HepG2 (cell line): ENCODE measurements around the gene AKAP8L. TPM values are rescaled to one million over a fixed set of nuclear protein-coding genes. Genes with fewer than 3 reads are reported as not detected.
A peak's percentile ranks its signal among the peaks of the same experiment; 100 is the strongest.

Experiments used
- ATAC-seq: fragments of 200-7000 bp; cut with Tn5 transposase; 3 replicates; pipeline ENCODE4 v1.9.1; 2020; ENCODE audit warnings: mild to moderate bottlenecking, moderate library complexity
- BruUV-seq: library from RNA; stranded (reverse); fragments of 400-500 nt; replicated peaks from 2 replicates; lab custom pipeline; 2021; lab: Mats Ljungman, UMichigan
- CTCF ChIA-PET: fragments of 300-600 bp; formaldehyde crosslinking; extraction: SDS; loops from one replicate; lab custom pipeline; 2021; ENCODE audit warnings: low total read pairs, inconsistent platforms, low intra/inter-chr PET ratio; lab: Yijun Ruan, JAX
- POLR2A ChIA-PET: fragments of 350-600 bp; sonication (Branson Sonifier 250); formaldehyde crosslinking; loops from one replicate; lab custom pipeline; 2020; ENCODE audit warnings: antibody characterized with exemption, inconsistent platforms; lab: Yijun Ruan, JAX
- DNase-seq: peaks from one replicate; pipeline ENCODE4 v3.0.0-alpha.2; 2015; ENCODE audit warnings: low spot score
- FAIRE-seq: peaks from 3 replicates; lab custom pipeline; 2011; peaks lifted over from hg19 to GRCh38; lab: Jason Lieb, UNC
- H2AFZ ChIP-seq: one replicate; pipeline ENCODE4 v1.6.1; 2011; ENCODE audit warnings: low read length, inconsistent platforms
- H3K27ac ChIP-seq: fragments of 300-600 bp; 3 replicates; pipeline ENCODE4 v1.8.0; 2011; ENCODE audit warnings: mixed run types, mild to moderate bottlenecking, mixed read lengths, low read length, inconsistent platforms; ENCODE audit not compliant: insufficient read depth; ENCODE audit errors: extremely low read length
- H3K27me3 ChIP-seq, 2 experiments: fragments of 200-600 bp in 1 of 2; 2 replicates in 1 of 2; 3 replicates in 1 of 2; pipeline versions ENCODE4 v1.6.0 to v1.8.0; 2011; ENCODE audit warnings: low read length in 2 of 2, mild to moderate bottlenecking in 2 of 2, moderate library complexity in 2 of 2, inconsistent platforms in 1 of 2; ENCODE audit not compliant: insufficient read depth in 2 of 2, control insufficient read depth in 1 of 2
- H3K36me3 ChIP-seq, 2 experiments: fragments of 200-600 bp in 1 of 2; replicated peaks in 1 of 2; 2 replicates in 1 of 2; 3 replicates in 1 of 2; pipeline versions ENCODE4 v1.5.1 to v1.8.0; 2011; ENCODE audit warnings: low read length in 2 of 2, inconsistent platforms in 1 of 2; ENCODE audit not compliant: insufficient read depth in 2 of 2, control insufficient read depth in 1 of 2
- H3K4me1 ChIP-seq: 2 replicates; pipeline ENCODE4 v1.5.1; 2012; ENCODE audit warnings: low read length, inconsistent platforms; ENCODE audit not compliant: insufficient read depth
- H3K4me2 ChIP-seq: 2 replicates; pipeline ENCODE4 v1.6.0; 2011; ENCODE audit warnings: low read depth, low read length, inconsistent platforms
- H3K4me3 ChIP-seq, 3 experiments: fragments of 200-600 bp in 1 of 3; sonication (generic), shearing (Covaris generic) in 1 of 3; replicated peaks in 1 of 3; 2 replicates each; pipeline ENCODE4 v1.5.1; 2011 to 2016; ENCODE audit warnings: low read length in 3 of 3, inconsistent platforms in 2 of 3, low read depth in 2 of 3, mild to moderate bottlenecking in 2 of 3, control low read depth in 1 of 3, mixed read lengths in 1 of 3; ENCODE audit not compliant: insufficient read depth in 1 of 3
- H3K79me2 ChIP-seq: one replicate; pipeline ENCODE4 v1.6.1; 2011; ENCODE audit warnings: low read length, inconsistent platforms; ENCODE audit not compliant: insufficient read depth
- H3K9ac ChIP-seq: 2 replicates; pipeline ENCODE4 v1.6.0; 2011; ENCODE audit warnings: mild to moderate bottlenecking, low read depth, low read length, inconsistent platforms; ENCODE audit not compliant: insufficient read depth
- H3K9me3 ChIP-seq: 2 replicates; pipeline ENCODE4 v1.5.1; 2012; ENCODE audit warnings: mild to moderate bottlenecking, low read length
- H4K20me1 ChIP-seq: 2 replicates; pipeline ENCODE4 v1.6.0; 2011; ENCODE audit warnings: inconsistent platforms, mild to moderate bottlenecking, low read length, moderate library complexity; ENCODE audit not compliant: insufficient read depth
- ATF4 ChIP-seq, 2 experiments: fragments of 450-650 bp in 1 of 2; sonication (generic) in 1 of 2; formaldehyde crosslinking; IDR thresholded peaks; 2 replicates each; pipeline versions ENCODE4 v1.5.0 to v1.8.0; 2020 to 2022; ENCODE audit warnings: mild to moderate bottlenecking in 1 of 2, missing genetic modification reagents in 1 of 2
- CEBPB ChIP-seq: IDR thresholded peaks from 2 replicates; pipeline ENCODE4 v1.6.1; 2011; ENCODE audit warnings: low read depth, low read length, improper control_type of control experiment, borderline replicate concordance
- MAZ ChIP-seq, 2 experiments: sonication (generic) in 1 of 2; formaldehyde crosslinking in 1 of 2; IDR thresholded peaks; 2 replicates each; pipeline versions ENCODE4 v1.5.0 to v1.6.1; 2012 to 2020; ENCODE audit warnings: low read depth in 2 of 2, mild to moderate bottlenecking in 2 of 2, borderline replicate concordance in 1 of 2, improper control_type of control experiment in 1 of 2, low read length in 1 of 2, missing genetic modification reagents in 1 of 2, moderate library complexity in 1 of 2
- MLX ChIP-seq: IDR thresholded peaks from 2 replicates; pipeline ENCODE4 v1.6.1; 2016
- NR2C2 ChIP-seq: sonication (generic); formaldehyde crosslinking; IDR thresholded peaks from 2 replicates; pipeline ENCODE4 v1.4.0; 2020; ENCODE audit warnings: missing genetic modification reagents, mild to moderate bottlenecking, moderate library complexity, borderline replicate concordance
- TBX2 ChIP-seq: sonication (generic); formaldehyde crosslinking; IDR thresholded peaks from 2 replicates; pipeline ENCODE4 v1.5.0; 2020; ENCODE audit warnings: missing genetic modification reagents, mild to moderate bottlenecking, borderline replicate concordance
- TEAD3 ChIP-seq: optimal IDR thresholded peaks from 2 replicates; pipeline ENCODE3; 2016; ENCODE audit warnings: borderline replicate concordance
- ZBTB39 ChIP-seq: sonication (generic); formaldehyde crosslinking; IDR thresholded peaks from 2 replicates; pipeline ENCODE4 v1.5.0; 2020; ENCODE audit warnings: missing genetic modification reagents
- ZNF770 ChIP-seq: sonication (generic); formaldehyde crosslinking; IDR thresholded peaks from 2 replicates; pipeline ENCODE4 v1.5.0; 2020; ENCODE audit warnings: mild to moderate bottlenecking, missing genetic modification reagents
- WGBS: methylation state at CpG from one replicate; pipeline ENCODE4 v1.1.6; 2017; ENCODE audit warnings: low lambda C conversion rate; 5-methylcytosine and 5-hydroxymethylcytosine counted together
- in situ Hi-C: cut with HindIII; loops from 2 replicates; pipeline ENCODE4 v1.10.0; 2017; ENCODE audit warnings: low pct_unique_long_range_greater_than_20kb; ENCODE audit not compliant: extremely low pct_ligation_motif_present
- intact Hi-C: fragments of 100-400 bp; cut with micrococcal nuclease; formaldehyde crosslinking; loops from one replicate; pipeline ENCODE4 v1.10.0; 2022; ENCODE audit not compliant: unreplicated experiment
- polyA plus RNA-seq, 8 experiments: library from polyadenylated mRNA; depleted of rRNA in 3 of 8; stranded (reverse) in 7 of 8; unstranded in 1 of 8; fragments of >200 nt; fragmentation: Illumina TruSeq in 4 of 8; extraction: Trizol in 4 of 8; gene quantifications; 2 replicates each; pipeline versions ENCODE4 v1.2.1 to v1.2.3, GENCODE V29; 2011 to 2016; ENCODE audit warnings: low read depth in 4 of 8, missing spikeins in 1 of 8, mixed read lengths in 1 of 8; ENCODE audit not compliant: insufficient read depth in 1 of 8
- total RNA-seq, 5 experiments: library from RNA; depleted of rRNA; stranded (reverse); fragments of >200 nt; fragmentation: Illumina TruSeq; extraction: Trizol; gene quantifications; 2 replicates each; pipeline ENCODE4 v1.2.3, GENCODE V29; 2016; ENCODE audit warnings: low read depth in 1 of 5

AKAP8L gene
- total and polyA plus RNA-seq, 2 of the 13 experiments (the other 11 are each of a cell fraction or from before 2014, with no cell fraction given): 48.2 to 49.6 TPM

GRCh38 chr19:15418579-15419412, at the start of gene AKAP8L (continued):
- TF ChIP-seq MAZ (IDR thresholded peaks at IDR 0.05; ENCODE audit: borderline replicate concordance, low read depth, low read length): no peak
- TF ChIP-seq MAZ (CRISPR knock-in tag; IDR thresholded peaks at IDR 0.05; ENCODE audit: low read depth): peak; percentile 40
- no peak for TF ChIP-seq TBX2 (CRISPR knock-in tag)
- no peak for TF ChIP-seq TEAD3 (CRISPR knock-in tag)
- TF ChIP-seq NR2C2 (CRISPR knock-in tag): no peak
- TF ChIP-seq ATF4 (CRISPR knock-in tag; IDR thresholded peaks at IDR 0.05): no peak

GRCh38 chr19:15467734-15468214, 49.0 kb upstream of the AKAP8L start:
- Histone ChIP-seq H3K9me3 (no peaks in the 10 kb centered on the region), H3K4me2 (no peak overlapping the region), H3K36me3 (no peaks in the 10 kb centered on the region), H3K27me3 (no peaks in the 10 kb centered on the region), H2AFZ (no peak overlapping the region), H3K9ac (no peak overlapping the region)
- ChIA-PET CTCF (no interaction called here), POLR2A (no interaction called here)
- no peak for DNase-seq
- no TSS peak for BruUV-seq
- intact Hi-C loops: no loop called here
- FAIRE-seq: no peak
- no peak for ATAC-seq
- in situ Hi-C loops: no loop called here
- TF ChIP-seq ZBTB39 (CRISPR knock-in tag) (no peak), MLX (CRISPR knock-in tag) (no peak), CEBPB (peak; percentile 44; the same call in 1 of the 2 replicates), ZNF770 (CRISPR knock-in tag) (0 out of 2 replicates have a peak, but pooled peaks have one; percentile 20)
- TF ChIP-seq, all 625 proteins: peak for 2
- WGBS: 55% methylated on average over 6 of the region's 6 CpGs
- H3K27ac ChIP-seq: no peak overlapping the region
- H3K4me1 ChIP-seq: peaks cover 33% of the 10 kb centered on the region
- H3K79me2 ChIP-seq: no peaks in the 10 kb centered on the region
- no peak overlapping the region for H3K4me3 ChIP-seq
- H4K20me1 ChIP-seq: no peaks in the 10 kb centered on the region
